Fibroblast of lung (primary cell): ENCODE measurements around the gene IGSF11. TPM values are rescaled to one million over a fixed set of nuclear protein-coding genes. Genes with fewer than 3 reads are reported as not detected.
A peak's percentile ranks its signal among the peaks of the same experiment; 100 is the strongest.
"Not testable (repeated sequence)": the region's sequence is repeated elsewhere in the genome, so short reads cannot be mapped to it uniquely, and the experiment has no call there.

Experiments
- DNase-seq, 2 donors: peaks; one replicate each; pipeline versions ENCODE4 v3.0.0 to v3.0.0-alpha.2; 2010; ENCODE audit warnings: low read depth in 2 of 2
- H2AFZ ChIP-seq: 2 replicates; pipeline ENCODE4 v1.5.1; 2012; ENCODE audit warnings: low read length, control low read depth, inconsistent platforms
- H3K27ac ChIP-seq: 2 replicates; pipeline ENCODE4 v1.5.1; 2011; ENCODE audit warnings: low read length, control low read depth; ENCODE audit not compliant: insufficient read depth
- H3K27me3 ChIP-seq: 2 replicates; pipeline ENCODE4 v1.5.1; 2011; ENCODE audit warnings: mild to moderate bottlenecking, low read length; ENCODE audit not compliant: control insufficient read depth, insufficient read depth
- H3K36me3 ChIP-seq: 2 replicates; pipeline ENCODE4 v1.5.1; 2011; ENCODE audit warnings: low read length; ENCODE audit not compliant: control insufficient read depth, insufficient read depth
- H3K4me1 ChIP-seq: 2 replicates; pipeline ENCODE4 v1.5.1; 2011; ENCODE audit warnings: low read length; ENCODE audit not compliant: control insufficient read depth, insufficient read depth; ENCODE audit errors: extremely low read depth
- H3K4me2 ChIP-seq: 2 replicates; pipeline ENCODE4 v1.5.1; 2011; ENCODE audit warnings: low read length, control low read depth; ENCODE audit not compliant: insufficient read depth; ENCODE audit errors: extremely low read depth
- H3K4me3 ChIP-seq, 4 experiments: fragments of 200-600 bp in 1 of 4; sonication (generic) in 1 of 4; replicated peaks in 1 of 4; 2 replicates each; pipeline ENCODE4 v1.5.1; 2011 to 2016; ENCODE audit warnings: low read length in 4 of 4, low read depth in 3 of 4, mild to moderate bottlenecking in 3 of 4, control low read depth in 2 of 4, inconsistent platforms in 1 of 4, mixed read lengths in 1 of 4; ENCODE audit not compliant: insufficient read depth in 1 of 4; ENCODE audit errors: control extremely low read depth in 1 of 4
- H3K79me2 ChIP-seq: 2 replicates; pipeline ENCODE4 v1.5.1; 2012; ENCODE audit warnings: mild to moderate bottlenecking, low read length, inconsistent platforms; ENCODE audit not compliant: control insufficient read depth, insufficient read depth
- H3K9ac ChIP-seq: 2 replicates; pipeline ENCODE4 v1.5.1; 2011; ENCODE audit warnings: mild to moderate bottlenecking, low read length, control low read depth; ENCODE audit not compliant: insufficient read depth
- H3K9me3 ChIP-seq: 2 replicates; pipeline ENCODE4 v1.5.1; 2012; ENCODE audit warnings: low read depth, low read length; ENCODE audit not compliant: control insufficient read depth, insufficient read depth
- H4K20me1 ChIP-seq: 2 replicates; pipeline ENCODE4 v1.5.1; 2011; ENCODE audit warnings: low read length; ENCODE audit not compliant: control insufficient read depth, insufficient read depth; ENCODE audit errors: extremely low read depth
- EZH2 ChIP-seq: IDR thresholded peaks from 2 replicates; pipeline ENCODE4 v1.5.1; 2012; ENCODE audit warnings: low read length, control low read depth, mild to moderate bottlenecking; ENCODE audit errors: missing control alignments
- polyA plus RNA-seq, 2 donors: library from polyadenylated mRNA; depleted of rRNA in 1 of 2; stranded (reverse) in 1 of 2; unstranded in 1 of 2; fragments of >200 nt; gene quantifications; 2 replicates each; pipeline ENCODE4 v1.2.1, GENCODE V29; 2011 to 2012; ENCODE audit warnings: missing spikeins in 1 of 2
- total RNA-seq: library from RNA; depleted of rRNA; stranded (reverse); fragments of >200 nt; gene quantifications from 2 replicates; pipeline ENCODE4 v1.2.1, GENCODE V29; 2014
- TF ChIP-seq, protein P1 (sequence below), 2 donors: IDR thresholded peaks in 1 of 2; conservative IDR thresholded peaks in 1 of 2; 1 replicate in 1 of 2; 2 replicates in 1 of 2; pipeline ENCODE4 v1.5.1; 2011 to 2012; ENCODE audit warnings: low read length in 2 of 2, control low read depth in 1 of 2, inconsistent platforms in 1 of 2, low read depth in 1 of 2, mild to moderate bottlenecking in 1 of 2

Gene IGSF11
- total and polyA plus RNA-seq, 2 donors (not counting 1 experiment from before 2014, with no cell fraction given): under 0.01 TPM; not detected in 1

DNA sequence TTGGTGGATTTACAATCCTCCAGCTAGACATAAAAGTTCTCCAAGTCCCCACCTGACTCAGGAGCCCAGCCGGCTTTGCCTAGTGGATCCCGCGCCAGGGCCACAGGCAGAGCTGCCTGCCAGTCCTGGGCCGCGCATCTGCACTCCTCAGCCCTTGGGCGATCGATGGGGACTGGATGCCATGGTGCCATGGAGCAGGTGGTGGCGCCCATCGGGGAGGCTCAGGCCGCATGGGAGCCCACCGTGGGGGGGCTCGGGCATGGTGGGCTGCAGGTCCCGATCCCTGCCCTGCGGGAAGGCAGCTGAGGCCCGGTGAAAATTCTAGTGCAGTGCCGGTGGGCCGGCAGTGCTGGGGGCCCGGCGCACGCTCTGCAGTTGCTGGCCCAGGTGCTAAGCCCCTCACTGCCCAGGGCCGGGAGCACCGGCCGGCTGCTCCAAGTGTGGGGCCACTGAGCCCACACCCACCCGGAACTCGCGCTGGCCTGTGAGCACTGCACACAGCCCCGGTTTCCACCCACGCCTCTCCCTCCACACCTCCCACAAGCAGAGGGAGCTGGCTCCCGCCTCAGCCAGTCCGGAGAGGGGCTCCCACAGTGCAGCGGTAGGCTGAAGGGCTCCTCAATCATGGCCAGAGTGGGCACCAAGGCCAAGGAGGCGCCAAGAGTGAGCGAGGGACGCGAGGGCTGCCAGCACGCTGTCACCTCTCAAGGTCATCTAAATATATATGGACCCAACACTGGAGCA lies 38.8 kb upstream of the IGSF11 start:
- Histone ChIP-seq H3K4me3 (no peak overlapping the region), H3K27me3 (no peaks in the 10 kb centered on the region), H3K4me1 (no peaks in the 10 kb centered on the region), H3K4me2 (no peak overlapping the region), H3K27ac (no peak overlapping the region), H3K9ac (no peak overlapping the region), H3K36me3 (no peaks in the 10 kb centered on the region), H3K79me2 (no peaks in the 10 kb centered on the region), H2AFZ (no peak overlapping the region), H3K9me3 (no peaks in the 10 kb centered on the region), H4K20me1 (no peaks in the 10 kb centered on the region)
- no peak for TF ChIP-seq EZH2
- TF ChIP-seq, protein P1, sequence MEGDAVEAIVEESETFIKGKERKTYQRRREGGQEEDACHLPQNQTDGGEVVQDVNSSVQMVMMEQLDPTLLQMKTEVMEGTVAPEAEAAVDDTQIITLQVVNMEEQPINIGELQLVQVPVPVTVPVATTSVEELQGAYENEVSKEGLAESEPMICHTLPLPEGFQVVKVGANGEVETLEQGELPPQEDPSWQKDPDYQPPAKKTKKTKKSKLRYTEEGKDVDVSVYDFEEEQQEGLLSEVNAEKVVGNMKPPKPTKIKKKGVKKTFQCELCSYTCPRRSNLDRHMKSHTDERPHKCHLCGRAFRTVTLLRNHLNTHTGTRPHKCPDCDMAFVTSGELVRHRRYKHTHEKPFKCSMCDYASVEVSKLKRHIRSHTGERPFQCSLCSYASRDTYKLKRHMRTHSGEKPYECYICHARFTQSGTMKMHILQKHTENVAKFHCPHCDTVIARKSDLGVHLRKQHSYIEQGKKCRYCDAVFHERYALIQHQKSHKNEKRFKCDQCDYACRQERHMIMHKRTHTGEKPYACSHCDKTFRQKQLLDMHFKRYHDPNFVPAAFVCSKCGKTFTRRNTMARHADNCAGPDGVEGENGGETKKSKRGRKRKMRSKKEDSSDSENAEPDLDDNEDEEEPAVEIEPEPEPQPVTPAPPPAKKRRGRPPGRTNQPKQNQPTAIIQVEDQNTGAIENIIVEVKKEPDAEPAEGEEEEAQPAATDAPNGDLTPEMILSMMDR (conservative IDR thresholded peaks at IDR 0.05 in 1 of 2, IDR thresholded peaks at IDR 0.05 in 1 of 2; ENCODE audit: low read depth in 1 of 2, low read length in 2 of 2): no peak
- no peak for DNase-seq

DNA sequence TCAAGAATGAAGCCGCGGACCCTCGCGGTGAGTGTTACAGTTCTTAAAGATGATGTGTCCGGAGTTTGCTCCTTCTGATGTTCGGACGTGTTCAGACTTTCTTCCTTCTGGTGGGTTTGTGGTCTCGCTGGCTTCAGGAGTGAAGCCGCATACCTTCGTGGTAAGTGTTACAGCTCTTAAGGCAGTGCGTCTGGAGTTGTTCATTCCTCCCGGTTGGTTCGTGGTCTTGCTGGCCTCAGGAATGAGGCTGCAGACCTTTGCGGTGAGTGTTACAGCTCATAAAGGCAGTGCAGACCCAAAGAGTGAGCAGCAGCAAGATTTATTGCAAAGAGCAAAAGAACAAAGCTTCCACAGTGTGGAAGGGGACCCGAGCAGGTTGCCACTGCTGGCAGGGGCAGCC lies 37.8 kb upstream of the IGSF11 start:
- not testable (repeated sequence) for H3K79me2 ChIP-seq, H3K4me3 ChIP-seq, H3K4me2 ChIP-seq, H3K9me3 ChIP-seq, H3K36me3 ChIP-seq, H3K27ac ChIP-seq, H3K4me1 ChIP-seq, H3K27me3 ChIP-seq, H4K20me1 ChIP-seq, H3K9ac ChIP-seq, H2AFZ ChIP-seq
- DNase-seq: peak in 1 of 2 donors; percentile 57

DNA sequence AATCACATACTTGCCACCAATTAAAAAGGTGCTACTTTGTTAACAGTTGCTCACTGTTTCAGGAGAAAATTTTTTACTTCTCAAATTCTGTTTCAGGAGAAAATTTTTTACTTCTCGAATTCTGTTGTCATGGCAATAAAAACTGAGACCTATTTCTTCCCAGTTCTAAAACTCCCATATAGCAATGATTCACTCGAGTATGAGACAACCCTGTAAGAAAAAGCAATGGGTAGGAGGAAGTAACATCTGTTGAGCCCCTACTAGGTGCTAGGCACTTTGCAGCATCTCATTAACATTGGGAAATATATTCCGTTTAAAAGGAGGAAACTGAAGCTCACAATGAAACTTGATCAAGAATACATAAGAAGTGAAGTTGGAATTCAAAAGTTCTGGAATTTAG lies 35.1 kb upstream of the IGSF11 start:
- TF ChIP-seq EZH2: no peak
- TF ChIP-seq, protein P1 (conservative IDR thresholded peaks at IDR 0.05 in 1 of 2, IDR thresholded peaks at IDR 0.05 in 1 of 2; ENCODE audit: low read depth in 1 of 2, low read length in 2 of 2): no peak
- H3K4me3 ChIP-seq: no peak overlapping the region
- no peak overlapping the region for H3K9ac ChIP-seq
- no peak overlapping the region for H3K4me2 ChIP-seq
- no peak for DNase-seq
- no peak overlapping the region for H3K27ac ChIP-seq
- H4K20me1 ChIP-seq: no peaks in the 10 kb centered on the region
- H3K36me3 ChIP-seq: no peaks in the 10 kb centered on the region
- no peaks in the 10 kb centered on the region for H3K4me1 ChIP-seq
- no peaks in the 10 kb centered on the region for H3K27me3 ChIP-seq
- no peaks in the 10 kb centered on the region for H3K79me2 ChIP-seq
- no peak overlapping the region for H2AFZ ChIP-seq
- H3K9me3 ChIP-seq: no peaks in the 10 kb centered on the region
